GM21528 (cell line): ENCODE results near the gene EVL.
"Not testable (repeated sequence)": the region's sequence is repeated elsewhere in the genome, so short reads cannot be mapped to it uniquely, and the experiment has no call there.

Source experiments
- ATAC-seq: cut with Tn5 transposase; IDR thresholded peaks from one replicate; pipeline ENCODE4 v1.9.1; 2021; ENCODE audit warnings: mild to moderate bottlenecking, moderate library complexity; ENCODE audit not compliant: unreplicated experiment, low FRiP score

EVL gene

GRCh38 chr14:100064335-100065092 lies 708 bp upstream of the EVL start:
- ATAC-seq = not testable (repeated sequence)

GRCh38 chr14:100065942-100066574 lies 836 bp downstream of the EVL start:
- ATAC-seq = peak; percentile 35

- no peak for ATAC-seq
Measured at GRCh38 chr14:100066962-100067361, 1.7 kb downstream of the EVL start.

- no peak for ATAC-seq
Measured at GRCh38 chr14:100067481-100067880, 2.3 kb downstream of the EVL start.

GRCh38 chr14:100067971-100068959 lies 3.0 kb downstream of the EVL start:
- peak; percentile 43 for ATAC-seq

DNA sequence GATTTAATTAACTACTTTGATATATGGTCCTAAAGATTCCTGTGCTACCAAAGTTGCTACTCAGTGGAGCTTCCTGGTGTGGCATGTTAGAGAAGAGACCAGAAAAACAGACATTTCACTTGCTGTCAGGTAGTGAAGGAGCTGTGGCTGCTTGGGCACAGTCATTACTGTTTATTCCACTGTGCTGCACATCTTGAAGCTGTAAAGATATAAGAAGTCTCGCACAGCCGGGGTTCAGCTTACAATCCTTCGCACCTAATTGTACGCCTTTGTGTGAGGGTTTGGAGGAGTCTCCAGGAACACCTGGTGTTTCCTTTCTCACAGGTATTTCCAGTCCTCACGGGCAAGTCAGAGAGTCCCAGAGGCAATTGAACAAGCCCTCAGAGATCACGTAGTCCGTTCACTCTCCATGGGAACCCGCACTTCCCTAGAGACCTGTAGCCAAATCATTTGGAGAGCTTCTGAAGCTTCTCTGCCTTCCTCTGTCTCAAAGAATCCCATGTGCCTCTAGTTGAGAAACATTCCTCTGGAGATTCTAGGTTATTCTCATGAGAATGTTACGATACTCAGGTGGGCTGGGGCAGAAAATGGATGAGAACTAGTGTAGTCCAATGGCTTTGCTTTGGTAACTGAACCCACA lies 4.1 kb downstream of the EVL start:
- ATAC-seq = no peak

- ATAC-seq = no peak
Measured at GRCh38 chr14:100070310-100070709, 5.1 kb downstream of the EVL start.

DNA sequence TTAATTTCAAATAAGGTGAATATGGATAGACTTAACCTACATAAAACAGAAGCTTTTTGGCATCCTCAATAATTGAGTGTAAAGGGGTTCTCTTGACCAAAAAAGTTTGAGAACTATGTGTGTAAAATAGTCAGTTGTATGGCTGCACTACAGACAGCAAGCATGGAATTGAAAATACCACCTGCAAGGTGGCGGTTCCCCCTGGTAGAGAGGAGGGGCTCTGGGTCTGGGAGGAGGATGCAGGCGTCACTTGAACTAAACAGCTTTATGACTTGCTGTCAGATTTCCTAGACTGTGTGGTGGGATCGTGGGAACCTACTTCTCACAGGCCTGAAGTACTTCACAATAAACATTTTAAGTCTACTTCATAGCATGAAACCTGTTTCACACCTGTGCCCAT lies 6.3 kb downstream of the EVL start:
- no peak for ATAC-seq

GRCh38 chr14:100072783-100073346 lies 7.6 kb downstream of the EVL start:
- peak; percentile 33 for ATAC-seq

DNA sequence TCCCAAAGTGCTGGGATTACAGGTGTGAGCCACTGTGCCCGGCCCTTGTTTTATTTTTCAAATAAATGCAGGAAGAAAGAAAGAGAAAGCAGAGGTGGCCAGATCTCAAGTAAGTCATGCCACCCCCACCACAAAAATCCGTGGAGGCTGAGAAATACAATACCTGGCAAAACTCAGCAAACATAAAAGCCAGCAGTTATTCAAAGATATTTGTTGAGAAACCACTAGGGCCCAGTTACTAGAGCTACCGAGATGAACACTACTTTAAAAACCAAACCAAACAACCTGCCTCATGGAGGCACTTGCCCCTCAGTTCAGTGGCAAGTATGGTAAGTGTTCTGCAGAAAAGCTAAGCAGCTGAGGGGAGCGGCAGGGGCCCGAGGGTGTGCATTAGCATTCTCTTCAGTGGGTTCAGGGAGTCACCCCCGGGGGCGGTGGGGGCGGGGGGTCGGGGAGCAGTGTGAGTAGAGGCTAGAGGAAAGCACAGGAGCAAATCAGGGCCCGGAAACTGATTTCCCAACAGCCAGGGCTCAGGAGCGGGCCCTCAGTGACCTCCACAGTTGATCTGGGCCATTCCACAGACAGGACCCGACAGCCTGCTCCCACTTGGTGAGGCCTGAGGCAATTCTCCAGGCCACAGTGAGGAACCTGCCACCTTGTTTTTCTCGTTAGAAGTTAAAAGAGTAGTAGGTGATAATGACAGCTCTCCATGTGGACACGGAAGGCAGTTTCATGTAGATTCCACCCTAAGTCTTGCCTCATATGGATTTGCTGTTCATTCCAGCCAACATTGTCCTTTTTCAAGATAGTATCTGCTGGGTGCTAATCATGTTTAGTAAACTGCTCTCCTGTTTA lies 8.6 kb downstream of the EVL start:
- no peak for ATAC-seq

- no peak for ATAC-seq
Measured at GRCh38 chr14:100074431-100075100, 9.3 kb downstream of the EVL start.

- ATAC-seq = no peak
Measured at GRCh38 chr14:100075681-100076080, 10.5 kb downstream of the EVL start.

DNA sequence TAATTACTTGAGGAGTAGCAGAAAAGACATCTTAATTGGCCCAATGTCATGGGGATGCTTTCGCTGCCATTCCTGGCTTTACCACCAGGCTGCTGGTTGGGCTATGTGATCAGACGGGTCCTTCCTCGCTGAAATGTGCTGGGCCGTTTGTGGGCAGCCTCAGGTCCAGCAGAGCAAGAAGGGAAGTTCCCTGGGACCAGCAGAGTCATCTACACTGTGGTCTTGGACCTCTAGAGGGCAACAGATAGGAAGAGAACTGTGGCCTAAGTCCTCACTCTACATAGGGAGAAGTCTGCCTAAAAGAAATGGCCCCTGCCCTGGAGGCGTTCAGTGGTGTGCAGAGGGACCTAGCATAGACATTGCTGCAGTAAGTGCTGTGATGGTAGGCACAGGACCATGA lies 10.9 kb downstream of the EVL start:
- ATAC-seq = no peak

DNA sequence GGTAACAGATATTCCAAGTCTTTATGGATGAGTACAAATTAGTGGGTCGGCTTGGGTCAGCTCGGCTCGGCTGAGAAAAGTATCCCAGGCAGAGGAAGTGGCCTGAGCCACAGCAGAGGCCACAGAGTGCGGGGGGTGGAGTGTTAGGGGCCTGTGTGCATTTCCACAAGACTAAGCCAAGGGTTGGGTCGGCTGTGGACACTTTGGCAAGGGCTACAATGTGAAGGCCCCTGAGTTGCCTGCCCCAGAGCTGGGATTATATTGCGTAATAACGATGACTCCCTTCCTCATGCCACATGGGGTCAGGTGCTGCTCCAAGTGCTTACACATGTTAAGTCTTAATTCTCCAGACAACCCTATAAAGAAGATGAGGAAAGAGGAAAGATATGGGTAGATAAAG lies 11.4 kb downstream of the EVL start:
- no peak for ATAC-seq

GRCh38 chr14:100077441-100077840 lies 12.2 kb downstream of the EVL start:
- ATAC-seq = no peak

DNA sequence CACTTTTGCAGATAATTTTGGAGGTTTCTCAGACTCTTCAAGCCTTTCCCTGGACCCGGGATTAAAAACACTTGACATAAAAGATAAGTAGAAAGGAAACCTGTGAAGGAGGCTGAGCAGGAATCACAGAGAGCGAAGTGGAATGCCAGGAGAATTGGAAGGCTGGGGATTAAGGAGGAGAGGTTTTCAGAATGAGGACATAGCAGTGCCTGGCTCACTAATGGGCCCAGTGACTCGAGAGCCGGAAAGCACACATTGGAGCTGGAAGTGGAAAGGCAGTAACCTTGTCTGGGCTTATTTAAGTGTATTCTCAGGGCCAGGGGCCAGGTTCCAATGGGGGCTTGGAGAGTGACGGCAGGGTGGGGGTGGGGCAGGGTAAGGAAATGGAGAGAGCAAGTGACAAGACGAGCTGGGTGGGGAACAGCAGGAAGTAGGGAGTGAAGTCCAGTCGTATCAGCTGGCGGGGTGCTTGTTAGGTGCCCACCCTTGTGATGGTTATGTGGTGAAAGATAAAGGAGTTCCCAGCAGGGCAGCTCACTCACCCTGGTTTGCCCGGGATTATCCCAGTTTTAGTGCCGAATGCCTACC lies 13.1 kb downstream of the EVL start:
- no peak for ATAC-seq

- peak; percentile 51 for ATAC-seq
Measured at GRCh38 chr14:100078997-100079725, 13.9 kb downstream of the EVL start.

- ATAC-seq = no peak
Measured at GRCh38 chr14:100079726-100080005, 14.4 kb downstream of the EVL start.
